Glomerular endothelial cell (primary cell): ENCODE results near the gene CROT. TPM values are rescaled to one million over a fixed set of nuclear protein-coding genes. Genes with fewer than 3 reads are reported as not detected.

Experiments used
- DNase-seq: peaks from one replicate; pipeline ENCODE4 v3.0.0-alpha.2; 2011; ENCODE audit warnings: low read depth, low spot score; ENCODE audit errors: extremely low read depth
- total RNA-seq: library from RNA; depleted of rRNA; stranded (reverse); fragments of >200 nt; gene quantifications from 2 replicates; pipeline ENCODE4 v1.2.3, GENCODE V29; 2015

The CROT gene
- total RNA-seq, 1 donor from 2014 or later = 33.3 TPM

- DNase-seq = no peak
Measured at GRCh38 chr7:87413951-87414793, 68.7 kb downstream of the CROT start.

- no peak for DNase-seq
Measured at GRCh38 chr7:87414794-87415188, 69.3 kb downstream of the CROT start.

- DNase-seq = peak; percentile 64
Measured at GRCh38 chr7:87416682-87417587, 71.5 kb downstream of the CROT start.

- DNase-seq = no peak
Measured at GRCh38 chr7:87420173-87420572, 74.7 kb downstream of the CROT start.

GRCh38 chr7:87424075-87424474, 78.6 kb downstream of the CROT start:
- DNase-seq = no peak

- DNase-seq = no peak
Measured at GRCh38 chr7:87426160-87426559, 80.7 kb downstream of the CROT start.

GRCh38 chr7:87427288-87427687, 81.8 kb downstream of the CROT start:
- no peak for DNase-seq

GRCh38 chr7:87432536-87432935, 87.1 kb downstream of the CROT start:
- DNase-seq = no peak

- DNase-seq = no peak
Measured at GRCh38 chr7:87435546-87435945, 90.1 kb downstream of the CROT start.

- DNase-seq = no peak
Measured at GRCh38 chr7:87445897-87446296, 100.4 kb downstream of the CROT start.

GRCh38 chr7:87447116-87447635, 101.7 kb downstream of the CROT start:
- DNase-seq = no peak

- DNase-seq = no peak
Measured at GRCh38 chr7:87448388-87448787, 102.9 kb downstream of the CROT start.

Other genes with a start within 250 kb of the CROT start
- 25.7 and 51.2 TPM in 2 replicates for gene DMTF1, start 193.2 kb upstream of the CROT start, total RNA-seq
- gene TMEM243, start 125.9 kb upstream of the CROT start, total RNA-seq = 29.9 and 31.4 TPM in 2 replicates
- gene ABCB4, start 130.0 kb downstream of the CROT start, total RNA-seq = 0.29 and 0.78 TPM in 2 replicates